ENCODE results near the gene WDR27. TPM values are rescaled to one million over a fixed set of nuclear protein-coding genes. Genes with fewer than 3 reads are reported as not detected.

Gene WDR27
- total and polyA plus RNA-seq, 4 donors, result 4.5 to 58.7 (median 40.4) TPM

DNA sequence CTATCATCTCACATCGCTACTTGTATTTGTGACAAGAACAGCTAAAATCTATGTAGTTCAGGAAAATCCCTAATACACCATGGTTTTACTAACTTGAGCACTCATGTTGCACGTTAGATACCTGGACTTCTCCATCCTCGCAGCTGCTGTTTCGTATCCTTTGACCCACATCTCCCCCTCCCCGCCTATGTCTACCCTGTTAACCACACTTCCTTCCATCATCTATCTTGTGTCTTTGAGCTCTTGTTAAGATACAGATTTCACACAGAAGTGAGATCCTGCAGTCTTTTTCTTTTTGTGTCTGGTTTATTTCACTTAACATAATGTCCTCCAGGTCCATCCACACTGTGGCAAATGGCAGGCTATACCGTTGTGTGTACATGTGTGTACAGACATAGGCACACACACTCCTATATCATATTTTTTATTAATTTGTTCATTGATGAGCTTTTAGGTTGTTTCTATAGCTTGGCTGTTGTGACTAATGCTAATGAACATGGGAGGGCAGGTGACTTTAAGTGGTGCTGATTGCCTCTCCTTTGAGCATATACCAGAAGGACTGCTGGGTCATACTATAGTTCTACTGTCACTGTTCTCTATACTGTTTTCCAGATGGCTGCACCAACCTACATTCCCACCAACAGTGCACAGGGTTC, 117.8 kb downstream of the WDR27 start:
- Histone ChIP-seq H3K4me3 (ENCODE audit: low read length in 2 of 2) (no peak overlapping the region), H3K27me3 (ENCODE audit: control insufficient read depth in 1 of 2, insufficient read depth in 2 of 2, low read length in 1 of 2) (no peaks in the 10 kb centered on the region), H3K36me3 (ENCODE audit: control insufficient read depth in 1 of 2, insufficient read depth in 2 of 2, low read length in 1 of 2) (no peaks in the 10 kb centered on the region), H3K27ac (ENCODE audit: low read depth in 1 of 2, low read length in 2 of 2) (no peak overlapping the region), H3K4me1 (ENCODE audit: control insufficient read depth in 1 of 2, insufficient read depth in 2 of 2, low read length in 2 of 2) (no peaks in the 10 kb centered on the region), H3K9me3 (ENCODE audit: control insufficient read depth, low read length) (no peaks in the 10 kb centered on the region)
- ATAC-seq (ENCODE audit: low FRiP score), result no peak
- no peak for DNase-seq
- WGBS, 2 donors, result 89 to 91% methylated on average over 6 of the region's 6 CpGs
- intact Hi-C loops (cut with DNase I), result no loop called here

- 95 to 96% methylated on average over 7 of the region's 7 CpGs for WGBS, 2 donors
- Histone ChIP-seq H3K4me1 (ENCODE audit: control insufficient read depth in 1 of 2, insufficient read depth in 2 of 2, low read length in 2 of 2) (no peaks in the 10 kb centered on the region), H3K27me3 (ENCODE audit: control insufficient read depth in 1 of 2, insufficient read depth in 2 of 2, low read length in 1 of 2) (no peaks in the 10 kb centered on the region), H3K27ac (ENCODE audit: low read depth in 1 of 2, low read length in 2 of 2) (no peak overlapping the region), H3K36me3 (ENCODE audit: control insufficient read depth in 1 of 2, insufficient read depth in 2 of 2, low read length in 1 of 2) (no peaks in the 10 kb centered on the region), H3K9me3 (ENCODE audit: control insufficient read depth, low read length) (no peaks in the 10 kb centered on the region), H3K4me3 (ENCODE audit: low read length in 2 of 2) (no peak overlapping the region)
- DNase-seq (no peak), ATAC-seq (ENCODE audit: low FRiP score) (no peak)
- intact Hi-C loops (cut with DNase I), result no loop called here
Observed at GRCh38 chr6:169579407-169580111, 122.3 kb downstream of the WDR27 start.

DNA sequence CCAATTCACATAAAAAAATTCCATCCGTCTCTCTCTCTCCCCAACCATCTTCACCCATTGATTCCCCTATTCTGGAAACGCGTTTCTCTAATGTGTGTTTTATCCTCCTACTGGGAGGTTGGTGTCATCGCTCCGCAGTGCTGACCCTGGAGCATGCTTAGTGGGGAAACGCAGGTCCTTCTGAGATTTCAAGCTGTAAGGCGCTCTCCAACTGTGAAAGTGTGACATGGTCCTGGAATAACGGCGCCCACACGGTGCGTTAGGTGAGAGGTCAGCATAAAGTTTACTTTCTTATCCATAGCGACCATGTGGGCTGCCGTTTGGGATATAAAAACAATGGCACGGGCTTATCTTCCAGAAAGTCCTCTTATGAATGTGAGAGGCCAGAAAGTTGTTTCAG, 123.9 kb downstream of the WDR27 start:
- H3K4me1 ChIP-seq (ENCODE audit: control insufficient read depth in 1 of 2, insufficient read depth in 2 of 2, low read length in 2 of 2), result no peaks in the 10 kb centered on the region
- intact Hi-C loops (cut with DNase I), result no loop called here
- no peaks in the 10 kb centered on the region for H3K27me3 ChIP-seq (ENCODE audit: control insufficient read depth in 1 of 2, insufficient read depth in 2 of 2, low read length in 1 of 2)
- no peak overlapping the region for H3K4me3 ChIP-seq (ENCODE audit: low read length in 2 of 2)
- H3K9me3 ChIP-seq (ENCODE audit: control insufficient read depth, low read length), result no peaks in the 10 kb centered on the region
- WGBS, 2 donors, result 77 to 78% methylated on average over 14 of the region's 14 CpGs
- ATAC-seq (ENCODE audit: low FRiP score) (peak; percentile 29), DNase-seq (no peak)
- H3K36me3 ChIP-seq (ENCODE audit: control insufficient read depth in 1 of 2, insufficient read depth in 2 of 2, low read length in 1 of 2), result no peaks in the 10 kb centered on the region
- H3K27ac ChIP-seq (ENCODE audit: low read depth in 1 of 2, low read length in 2 of 2), result no peak overlapping the region

DNA sequence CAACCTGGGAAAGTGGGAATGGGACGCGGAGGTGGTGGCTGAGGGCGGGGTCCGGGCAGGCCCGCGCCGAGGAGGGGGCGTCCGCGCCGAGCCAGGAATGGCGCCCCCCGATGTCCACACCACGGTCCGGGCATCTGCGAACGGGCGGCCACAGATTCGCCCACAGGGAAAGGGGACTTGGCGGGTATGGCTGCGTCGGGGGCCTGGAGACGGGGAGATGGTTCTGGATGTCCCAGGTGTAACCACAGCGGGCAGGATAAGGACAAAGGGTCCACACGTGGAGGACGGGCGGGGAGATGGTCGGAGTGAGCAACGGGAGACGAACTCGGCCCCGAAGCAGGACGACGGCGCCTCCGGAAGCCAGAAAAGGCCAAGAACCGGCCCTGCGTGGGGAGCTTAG, 124.6 kb downstream of the WDR27 start:
- ATAC-seq (ENCODE audit: low FRiP score) (peak; percentile 6), DNase-seq (no peak)
- intact Hi-C loops (cut with DNase I), result no loop called here
- Histone ChIP-seq H3K4me1 (ENCODE audit: control insufficient read depth in 1 of 2, insufficient read depth in 2 of 2, low read length in 2 of 2) (no peaks in the 10 kb centered on the region), H3K36me3 (ENCODE audit: control insufficient read depth in 1 of 2, insufficient read depth in 2 of 2, low read length in 1 of 2) (no peaks in the 10 kb centered on the region), H3K27me3 (ENCODE audit: control insufficient read depth in 1 of 2, insufficient read depth in 2 of 2, low read length in 1 of 2) (no peaks in the 10 kb centered on the region), H3K27ac (ENCODE audit: low read depth in 1 of 2, low read length in 2 of 2) (no peak overlapping the region), H3K9me3 (ENCODE audit: control insufficient read depth, low read length) (no peaks in the 10 kb centered on the region), H3K4me3 (ENCODE audit: low read length in 2 of 2) (no peak overlapping the region)
- WGBS, 2 donors, result 82 to 88% methylated on average over 38 of the region's 38 CpGs

DNA sequence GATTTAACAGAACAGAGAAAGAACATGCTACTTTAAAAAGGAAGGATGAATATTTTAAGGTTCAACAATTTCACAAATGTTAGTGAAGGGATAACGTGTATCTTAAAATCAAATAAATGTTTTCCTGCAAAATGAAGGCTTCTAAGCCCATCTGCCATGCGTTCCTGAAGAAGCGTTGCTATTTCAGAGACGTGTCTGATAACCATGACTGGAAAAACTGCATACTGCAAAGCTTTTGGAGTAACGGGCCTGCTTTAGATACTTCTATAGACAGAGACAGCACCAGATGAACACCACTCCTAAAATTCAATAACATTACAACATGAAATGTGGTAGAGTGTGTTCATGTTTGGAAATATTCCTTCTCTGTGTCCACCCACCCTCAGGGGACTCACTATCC, 126.0 kb downstream of the WDR27 start:
- H3K4me1 ChIP-seq (ENCODE audit: control insufficient read depth in 1 of 2, insufficient read depth in 2 of 2, low read length in 2 of 2), result no peaks in the 10 kb centered on the region
- no peak overlapping the region for H3K27ac ChIP-seq (ENCODE audit: low read depth in 1 of 2, low read length in 2 of 2)
- H3K27me3 ChIP-seq (ENCODE audit: control insufficient read depth in 1 of 2, insufficient read depth in 2 of 2, low read length in 1 of 2), result no peaks in the 10 kb centered on the region
- H3K9me3 ChIP-seq (ENCODE audit: control insufficient read depth, low read length), result no peaks in the 10 kb centered on the region
- ATAC-seq (ENCODE audit: low FRiP score), result no peak
- H3K4me3 ChIP-seq (ENCODE audit: low read length in 2 of 2), result no peak overlapping the region
- no peak for DNase-seq
- intact Hi-C loops (cut with DNase I), result no loop called here
- no peaks in the 10 kb centered on the region for H3K36me3 ChIP-seq (ENCODE audit: control insufficient read depth in 1 of 2, insufficient read depth in 2 of 2, low read length in 1 of 2)
- WGBS, 2 donors, result 94% methylated on average over 5 of the region's 5 CpGs

DNA sequence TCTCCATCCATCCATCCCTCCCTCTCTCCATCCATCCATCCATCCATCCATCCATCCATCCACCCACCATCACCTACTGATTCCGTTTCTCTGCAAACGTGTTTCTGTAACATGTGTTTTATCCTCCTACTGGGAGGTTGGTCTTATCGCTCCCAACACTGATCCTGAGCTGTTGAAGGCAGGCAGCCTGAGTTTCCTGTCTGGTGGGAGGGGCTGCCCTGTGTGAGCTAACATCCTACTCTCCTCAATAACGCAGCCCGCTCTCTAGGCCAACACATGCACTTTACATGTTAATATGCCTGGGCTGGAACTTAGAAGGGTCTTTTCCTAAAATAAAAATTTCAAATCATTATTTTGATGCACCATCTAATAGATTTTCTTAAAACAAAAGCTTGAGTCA, 126.5 kb downstream of the WDR27 start:
- H3K36me3 ChIP-seq (ENCODE audit: control insufficient read depth in 1 of 2, insufficient read depth in 2 of 2, low read length in 1 of 2), result no peaks in the 10 kb centered on the region
- H3K27me3 ChIP-seq (ENCODE audit: control insufficient read depth in 1 of 2, insufficient read depth in 2 of 2, low read length in 1 of 2), result no peaks in the 10 kb centered on the region
- no peaks in the 10 kb centered on the region for H3K9me3 ChIP-seq (ENCODE audit: control insufficient read depth, low read length)
- no peaks in the 10 kb centered on the region for H3K4me1 ChIP-seq (ENCODE audit: control insufficient read depth in 1 of 2, insufficient read depth in 2 of 2, low read length in 2 of 2)
- H3K4me3 ChIP-seq (ENCODE audit: low read length in 2 of 2), result no peak overlapping the region
- DNase-seq, result no peak
- intact Hi-C loops (cut with DNase I), result no loop called here
- no peak for ATAC-seq (ENCODE audit: low FRiP score)
- 86 to 91% methylated on average over 5 of the region's 5 CpGs for WGBS, 2 donors
- H3K27ac ChIP-seq (ENCODE audit: low read depth in 1 of 2, low read length in 2 of 2), result no peak overlapping the region

DNA sequence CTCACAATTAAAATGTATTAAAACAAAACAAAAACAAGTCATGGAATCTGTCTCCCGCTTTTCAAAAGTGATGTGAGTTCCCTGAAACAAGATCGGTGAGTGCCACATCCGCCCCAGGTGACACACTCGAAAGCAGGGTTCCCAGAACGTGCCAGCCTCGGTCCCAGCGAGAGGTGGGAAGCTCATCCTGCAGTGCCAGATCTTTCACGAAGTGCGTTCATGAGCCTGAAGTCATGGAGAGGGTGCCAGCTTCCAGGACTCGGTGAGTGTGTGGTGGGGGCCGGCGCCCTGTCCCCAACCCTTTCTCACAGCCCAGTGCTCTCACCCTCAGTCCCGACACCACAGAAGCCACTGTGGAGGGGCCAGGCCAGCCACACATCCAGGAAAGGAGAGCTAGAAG, 127.4 kb downstream of the WDR27 start:
- Histone ChIP-seq H3K27me3 (ENCODE audit: control insufficient read depth in 1 of 2, insufficient read depth in 2 of 2, low read length in 1 of 2) (no peaks in the 10 kb centered on the region), H3K27ac (ENCODE audit: low read depth in 1 of 2, low read length in 2 of 2) (no peak overlapping the region), H3K9me3 (ENCODE audit: control insufficient read depth, low read length) (no peaks in the 10 kb centered on the region), H3K4me1 (ENCODE audit: control insufficient read depth in 1 of 2, insufficient read depth in 2 of 2, low read length in 2 of 2) (no peaks in the 10 kb centered on the region), H3K36me3 (ENCODE audit: control insufficient read depth in 1 of 2, insufficient read depth in 2 of 2, low read length in 1 of 2) (no peaks in the 10 kb centered on the region), H3K4me3 (ENCODE audit: low read length in 2 of 2) (no peak overlapping the region)
- DNase-seq, result no peak
- no peak for ATAC-seq (ENCODE audit: low FRiP score)
- intact Hi-C loops (cut with DNase I), result no loop called here
- WGBS, 2 donors, result 83 to 96% methylated on average over 13 of the region's 13 CpGs

DNA sequence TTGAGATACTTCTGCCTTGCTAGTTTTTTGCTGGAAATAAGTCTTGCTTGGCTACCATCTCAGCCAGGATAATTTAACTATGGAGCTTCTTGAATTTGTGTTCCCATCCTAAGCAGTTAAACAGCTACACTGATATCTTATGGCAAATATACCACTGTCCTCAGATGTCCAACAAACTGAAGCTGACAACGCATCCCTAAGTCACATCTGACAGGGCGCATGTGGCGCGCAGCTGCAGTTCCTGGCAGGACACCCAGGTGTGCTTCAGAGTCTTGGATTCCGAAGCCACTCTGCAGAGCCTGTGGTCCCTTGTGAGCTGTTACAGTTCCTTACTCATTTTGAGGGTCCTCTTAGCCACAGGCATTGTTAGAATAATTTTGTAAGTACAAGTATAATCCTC, 127.9 kb downstream of the WDR27 start:
- DNase-seq (no peak), ATAC-seq (ENCODE audit: low FRiP score) (no peak)
- intact Hi-C loops (cut with DNase I), result no loop called here
- Histone ChIP-seq H3K4me1 (ENCODE audit: control insufficient read depth in 1 of 2, insufficient read depth in 2 of 2, low read length in 2 of 2) (no peaks in the 10 kb centered on the region), H3K27me3 (ENCODE audit: control insufficient read depth in 1 of 2, insufficient read depth in 2 of 2, low read length in 1 of 2) (no peaks in the 10 kb centered on the region), H3K27ac (ENCODE audit: low read depth in 1 of 2, low read length in 2 of 2) (no peak overlapping the region), H3K4me3 (ENCODE audit: low read length in 2 of 2) (no peak overlapping the region), H3K9me3 (ENCODE audit: control insufficient read depth, low read length) (no peaks in the 10 kb centered on the region), H3K36me3 (ENCODE audit: control insufficient read depth in 1 of 2, insufficient read depth in 2 of 2, low read length in 1 of 2) (no peaks in the 10 kb centered on the region)
- WGBS, 2 donors, result 95 to 98% methylated on average over 5 of the region's 5 CpGs
